SK-N-SH treated with all-trans-retinoic acid at 6 μM for 48 hours (cell line): ENCODE measurements around the gene C6orf89.

Source experiments
- ARNTL ChIP-seq: fragments of 450-650 bp; formaldehyde crosslinking; IDR thresholded peaks from 2 replicates; pipeline ENCODE4 v1.5.0; 2020; ENCODE audit warnings: low read depth, mild to moderate bottlenecking, moderate library complexity, borderline replicate concordance
- SNAI2 ChIP-seq: fragments of 250-450 bp; sonication (Bioruptor Pico); IDR thresholded peaks from 2 replicates; pipeline ENCODE4 v1.5.0; 2020; ENCODE audit warnings: mild to moderate bottlenecking, moderate library complexity
- ZFP3 ChIP-seq: fragments of 250-450 bp; sonication (Bioruptor Pico); IDR thresholded peaks from 2 replicates; pipeline ENCODE4 v1.5.0; 2020; ENCODE audit warnings: mild to moderate bottlenecking, moderate library complexity
- ZFP30 ChIP-seq: fragments of 450-650 bp; formaldehyde crosslinking; IDR thresholded peaks from 2 replicates; pipeline ENCODE4 v1.5.0; 2022; ENCODE audit warnings: mild to moderate bottlenecking, moderate library complexity
- ZNF565 ChIP-seq: fragments of 450-650 bp; formaldehyde crosslinking; conservative IDR thresholded peaks from 2 replicates; pipeline ENCODE4 v1.5.0; 2020; ENCODE audit warnings: low read depth, mild to moderate bottlenecking, moderate library complexity

GRCh38 chr6:36865835-36866234, 19.9 kb upstream of the C6orf89 start:
- TF ChIP-seq ZFP3 (CRISPR knock-in tag) = no peak
- TF ChIP-seq ARNTL (CRISPR knock-in tag) = no peak
- no peak for TF ChIP-seq SNAI2 (CRISPR knock-in tag)
- no peak for TF ChIP-seq ZFP30 (CRISPR knock-in tag)
- TF ChIP-seq ZNF565 (CRISPR knock-in tag) = no peak
